ENCODE results near the gene BCL3. TPM values are rescaled to one million over a fixed set of nuclear protein-coding genes. Genes with fewer than 3 reads are reported as not detected.
A peak's percentile ranks its signal among the peaks of the same experiment; 100 is the strongest.

Gene BCL3
- total and polyA plus RNA-seq, 2 of the 13 experiments (the other 11 are each of a cell fraction or from before 2014, with no cell fraction given), result 2.3 to 4.0 TPM

DNA sequence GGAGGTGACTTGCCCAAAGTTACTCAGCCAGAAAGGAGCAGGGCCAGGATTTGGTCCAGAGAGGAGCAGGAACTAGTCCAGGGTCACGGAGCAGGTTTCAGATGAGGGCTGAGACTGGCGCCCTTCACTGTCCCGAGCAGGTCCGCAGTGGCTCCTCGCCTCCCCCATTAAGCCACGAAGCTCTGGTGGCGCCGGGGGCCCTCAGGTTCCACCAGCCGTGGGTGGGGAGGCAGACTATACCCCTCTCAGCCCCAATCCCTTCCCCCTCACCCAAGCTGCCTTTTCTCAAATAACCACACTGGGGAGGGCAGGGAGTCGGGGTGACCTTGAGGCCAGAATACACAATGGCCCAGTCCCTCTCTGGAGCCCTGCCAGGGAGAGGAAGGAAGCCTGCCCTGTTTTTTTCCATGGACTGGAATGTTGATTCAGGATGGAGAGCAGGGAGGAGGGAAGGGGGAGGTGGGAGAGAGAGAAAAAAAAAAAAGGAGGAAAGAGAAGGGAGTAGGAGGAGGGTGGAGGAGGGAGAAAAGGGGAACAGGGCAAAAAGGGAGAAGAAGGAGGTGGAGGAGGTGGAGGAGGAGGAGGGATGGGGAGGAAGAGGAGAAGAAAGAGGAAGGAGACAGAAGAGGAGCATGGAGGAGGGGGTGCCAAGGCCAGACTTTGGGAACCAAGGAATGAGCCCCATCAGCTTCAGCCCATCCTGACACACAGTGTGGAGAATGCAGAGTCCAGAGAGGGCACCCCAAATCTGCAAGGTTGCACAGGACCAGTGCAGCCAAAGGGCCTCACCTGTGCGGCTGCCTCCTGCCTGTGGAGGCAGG is 29.9 kb upstream of the BCL3 start (continued):
- TF ChIP-seq, protein P1, sequence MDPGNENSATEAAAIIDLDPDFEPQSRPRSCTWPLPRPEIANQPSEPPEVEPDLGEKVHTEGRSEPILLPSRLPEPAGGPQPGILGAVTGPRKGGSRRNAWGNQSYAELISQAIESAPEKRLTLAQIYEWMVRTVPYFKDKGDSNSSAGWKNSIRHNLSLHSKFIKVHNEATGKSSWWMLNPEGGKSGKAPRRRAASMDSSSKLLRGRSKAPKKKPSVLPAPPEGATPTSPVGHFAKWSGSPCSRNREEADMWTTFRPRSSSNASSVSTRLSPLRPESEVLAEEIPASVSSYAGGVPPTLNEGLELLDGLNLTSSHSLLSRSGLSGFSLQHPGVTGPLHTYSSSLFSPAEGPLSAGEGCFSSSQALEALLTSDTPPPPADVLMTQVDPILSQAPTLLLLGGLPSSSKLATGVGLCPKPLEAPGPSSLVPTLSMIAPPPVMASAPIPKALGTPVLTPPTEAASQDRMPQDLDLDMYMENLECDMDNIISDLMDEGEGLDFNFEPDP (CRISPR knock-in tag; conservative IDR thresholded peaks at IDR 0.05), result no peak
- TF ChIP-seq PHF21A (CRISPR knock-in tag; IDR thresholded peaks at IDR 0.05) (peak; percentile 92), NCOA2 (CRISPR knock-in tag; IDR thresholded peaks at IDR 0.05) (peak; percentile 84), HDAC1 (CRISPR knock-in tag; IDR thresholded peaks at IDR 0.05) (peak; percentile 89), ZNF383 (CRISPR knock-in tag; IDR thresholded peaks at IDR 0.05; ENCODE audit: borderline replicate concordance) (no peak), ZKSCAN5 (CRISPR knock-in tag; IDR thresholded peaks at IDR 0.05) (no peak), ZNF567 (CRISPR knock-in tag; IDR thresholded peaks at IDR 0.05; ENCODE audit: borderline replicate concordance) (0 out of 2 replicates have a peak, but pooled peaks have one; percentile 58), ZNF207 (IDR thresholded peaks at IDR 0.05; ENCODE audit: borderline replicate concordance) (no peak), NR2F2 (IDR thresholded peaks at IDR 0.05; ENCODE audit: borderline replicate concordance, low read depth) (0 out of 2 replicates have a peak, but pooled peaks have one; percentile 56), FOSL1 (CRISPR knock-in tag; IDR thresholded peaks at IDR 0.05; ENCODE audit: borderline replicate concordance) (no peak), AGO2 (optimal IDR thresholded peaks at IDR 0.05; ENCODE audit: low read depth, low read length) (peak; percentile 51), ZNF724P (CRISPR knock-in tag; IDR thresholded peaks at IDR 0.05; ENCODE audit: borderline replicate concordance) (no peak), CCAR2 (optimal IDR thresholded peaks at IDR 0.05; ENCODE audit: low read depth, low read length) (peak; percentile 95), EZH2 (conservative IDR thresholded peaks at IDR 0.05; ENCODE audit: low read depth, low read length) (no peak), JUND (CRISPR knock-in tag; IDR thresholded peaks at IDR 0.05) (no peak), DPF2 (CRISPR knock-in tag; IDR thresholded peaks at IDR 0.05; ENCODE audit: borderline replicate concordance, low read depth) (peak; percentile 84), ATM (IDR thresholded peaks at IDR 0.05; ENCODE audit: borderline replicate concordance) (no peak), KLF16 (CRISPR knock-in tag; IDR thresholded peaks at IDR 0.05) (no peak), SOX5 (CRISPR knock-in tag; IDR thresholded peaks at IDR 0.05; ENCODE audit: borderline replicate concordance) (peak; percentile 90)
- TF ChIP-seq, protein P2, sequence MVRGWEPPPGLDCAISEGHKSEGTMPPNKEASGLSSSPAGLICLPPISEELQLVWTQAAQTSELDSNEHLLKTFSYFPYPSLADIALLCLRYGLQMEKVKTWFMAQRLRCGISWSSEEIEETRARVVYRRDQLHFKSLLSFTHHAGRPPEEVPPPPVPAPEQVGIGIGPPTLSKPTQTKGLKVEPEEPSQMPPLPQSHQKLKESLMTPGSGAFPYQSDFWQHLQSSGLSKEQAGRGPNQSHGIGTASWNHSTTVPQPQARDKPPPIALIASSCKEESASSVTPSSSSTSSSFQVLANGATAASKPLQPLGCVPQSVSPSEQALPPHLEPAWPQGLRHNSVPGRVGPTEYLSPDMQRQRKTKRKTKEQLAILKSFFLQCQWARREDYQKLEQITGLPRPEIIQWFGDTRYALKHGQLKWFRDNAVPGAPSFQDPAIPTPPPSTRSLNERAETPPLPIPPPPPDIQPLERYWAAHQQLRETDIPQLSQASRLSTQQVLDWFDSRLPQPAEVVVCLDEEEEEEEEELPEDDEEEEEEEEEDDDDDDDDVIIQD (CRISPR knock-in tag; IDR thresholded peaks at IDR 0.05; ENCODE audit: low read depth), result peak; percentile 69
- TF ChIP-seq, protein P3, sequence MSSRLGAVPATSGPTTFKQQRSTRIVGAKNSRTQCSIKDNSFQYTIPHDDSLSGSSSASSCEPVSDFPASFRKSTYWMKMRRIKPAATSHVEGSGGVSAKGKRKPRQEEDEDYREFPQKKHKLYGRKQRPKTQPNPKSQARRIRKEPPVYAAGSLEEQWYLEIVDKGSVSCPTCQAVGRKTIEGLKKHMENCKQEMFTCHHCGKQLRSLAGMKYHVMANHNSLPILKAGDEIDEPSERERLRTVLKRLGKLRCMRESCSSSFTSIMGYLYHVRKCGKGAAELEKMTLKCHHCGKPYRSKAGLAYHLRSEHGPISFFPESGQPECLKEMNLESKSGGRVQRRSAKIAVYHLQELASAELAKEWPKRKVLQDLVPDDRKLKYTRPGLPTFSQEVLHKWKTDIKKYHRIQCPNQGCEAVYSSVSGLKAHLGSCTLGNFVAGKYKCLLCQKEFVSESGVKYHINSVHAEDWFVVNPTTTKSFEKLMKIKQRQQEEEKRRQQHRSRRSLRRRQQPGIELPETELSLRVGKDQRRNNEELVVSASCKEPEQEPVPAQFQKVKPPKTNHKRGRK (CRISPR knock-in tag; IDR thresholded peaks at IDR 0.05), result peak; percentile 93
- TF ChIP-seq, protein P4, sequence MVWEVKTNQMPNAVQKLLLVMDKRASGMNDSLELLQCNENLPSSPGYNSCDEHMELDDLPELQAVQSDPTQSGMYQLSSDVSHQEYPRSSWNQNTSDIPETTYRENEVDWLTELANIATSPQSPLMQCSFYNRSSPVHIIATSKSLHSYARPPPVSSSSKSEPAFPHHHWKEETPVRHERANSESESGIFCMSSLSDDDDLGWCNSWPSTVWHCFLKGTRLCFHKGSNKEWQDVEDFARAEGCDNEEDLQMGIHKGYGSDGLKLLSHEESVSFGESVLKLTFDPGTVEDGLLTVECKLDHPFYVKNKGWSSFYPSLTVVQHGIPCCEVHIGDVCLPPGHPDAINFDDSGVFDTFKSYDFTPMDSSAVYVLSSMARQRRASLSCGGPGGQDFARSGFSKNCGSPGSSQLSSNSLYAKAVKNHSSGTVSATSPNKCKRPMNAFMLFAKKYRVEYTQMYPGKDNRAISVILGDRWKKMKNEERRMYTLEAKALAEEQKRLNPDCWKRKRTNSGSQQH (CRISPR knock-in tag; IDR thresholded peaks at IDR 0.05; ENCODE audit: low read depth), result no peak; the same call in 1 of the 2 replicates
